ENCODE measurements around the gene ACTC1.

ACTC1 gene

DNA sequence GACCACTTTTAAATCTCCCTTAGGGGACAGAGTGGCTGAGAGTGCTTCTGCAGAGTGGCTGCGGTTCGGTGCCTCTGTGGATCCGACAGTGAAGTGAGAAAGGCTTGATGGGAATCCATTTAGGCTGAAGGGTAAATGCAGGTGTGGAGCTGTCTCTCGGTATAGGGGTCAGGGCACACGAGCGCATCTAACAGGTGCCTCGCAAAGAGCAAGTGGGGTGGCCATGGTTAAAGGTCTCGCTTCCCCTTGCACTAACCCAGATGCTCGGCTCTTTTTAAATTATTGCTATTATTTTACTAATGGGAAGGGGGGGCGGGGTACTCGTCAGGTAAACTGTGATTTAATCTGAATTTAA is 40.0 kb downstream of the ACTC1 start:
- DNase-seq, result no peak

DNA sequence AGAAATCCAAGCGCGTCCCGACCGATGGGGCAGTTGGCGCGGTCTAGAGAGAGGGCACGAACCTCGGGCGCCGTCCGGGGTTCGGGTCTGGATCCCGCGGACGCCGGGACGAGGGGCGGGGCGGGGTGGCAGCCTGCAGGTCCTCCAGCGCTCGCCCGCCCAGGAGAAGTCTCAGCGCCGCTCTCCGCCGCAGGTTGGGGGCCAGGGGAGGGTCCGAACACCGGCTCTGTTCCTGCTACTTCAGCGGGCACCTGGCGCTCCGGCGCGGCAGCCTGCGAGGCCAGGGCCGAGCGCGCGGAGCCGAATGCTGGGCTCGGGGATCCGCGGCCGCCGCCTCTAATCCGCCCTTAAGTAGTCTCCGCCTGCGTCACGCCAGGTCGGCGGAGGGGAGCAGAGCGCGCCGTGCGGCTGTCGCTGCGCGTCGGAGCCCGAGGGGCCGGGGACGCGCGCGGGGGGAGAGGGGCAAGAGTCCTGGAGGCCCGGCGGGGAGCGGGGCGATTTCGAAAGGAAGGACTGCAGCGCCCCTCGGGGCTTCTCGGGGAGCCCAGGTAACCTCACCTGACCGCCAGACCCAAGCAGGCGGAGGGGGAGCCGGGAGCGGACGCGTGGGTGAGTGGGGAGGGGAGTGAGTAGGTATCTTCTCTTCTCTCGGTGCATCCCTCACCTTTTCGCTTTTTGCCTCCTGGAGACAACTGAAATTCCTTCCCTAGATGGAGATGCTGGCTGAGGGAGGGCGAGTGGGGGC is 40.5 kb downstream of the ACTC1 start, which contains the start of gene GJD2:
GJD2 (minus strand) TSS at position 325 of the 745 bp plus-strand sequence. CDS start 510 bp downstream, outside the sequence.
- no peak for DNase-seq

DNA sequence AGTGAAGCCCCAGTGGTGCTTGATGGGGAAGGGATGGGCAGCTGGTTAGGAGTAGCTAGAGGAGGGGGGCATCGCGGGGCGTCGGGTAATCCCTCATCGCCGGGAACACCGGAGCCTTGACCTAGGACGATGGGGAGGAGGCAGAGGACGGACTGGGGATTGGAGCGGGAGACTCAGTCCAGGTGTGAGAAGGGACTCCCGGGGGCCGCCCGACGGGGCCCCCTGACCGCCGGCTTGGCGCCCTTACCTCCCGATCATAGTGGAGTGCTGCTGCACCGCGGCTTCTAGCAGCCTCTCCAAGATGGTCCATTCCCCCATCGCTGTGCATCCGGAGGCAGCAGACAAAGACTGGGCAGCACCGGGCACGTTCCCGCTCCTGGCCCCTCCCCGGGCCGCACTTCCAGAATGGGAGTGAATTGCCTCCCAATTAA is 41.2 kb downstream of the ACTC1 start:
- DNase-seq, result no peak

DNA sequence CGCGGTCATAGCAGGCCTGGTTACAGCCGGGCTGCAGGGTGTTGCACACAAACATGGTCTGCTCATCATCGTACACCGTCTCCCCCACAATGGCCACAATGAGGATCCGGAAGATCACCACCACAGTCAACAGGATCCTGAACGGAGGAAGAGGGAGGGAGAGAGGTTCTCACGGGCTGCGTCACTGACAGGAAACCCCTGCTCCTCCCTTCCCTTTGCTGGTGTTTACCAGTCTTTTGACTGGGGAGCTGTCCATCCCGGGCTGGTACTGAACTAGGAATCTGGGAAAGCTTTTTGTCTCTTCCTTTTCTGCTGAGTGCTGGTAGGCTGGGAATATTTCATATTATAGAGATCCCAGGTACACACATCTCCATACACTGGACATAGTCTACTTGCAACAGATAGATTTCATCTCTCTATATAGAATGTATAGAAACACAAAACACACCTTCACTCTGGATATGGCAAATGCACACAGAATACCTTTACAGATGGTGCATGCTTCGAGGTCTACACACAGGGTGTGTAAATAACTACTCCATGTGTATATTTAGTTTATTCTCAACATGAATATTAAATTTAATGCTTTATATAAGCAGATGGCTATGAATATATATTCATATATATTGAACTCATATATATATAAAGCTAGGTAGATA is 42.0 kb downstream of the ACTC1 start:
- no peak for DNase-seq

DNA sequence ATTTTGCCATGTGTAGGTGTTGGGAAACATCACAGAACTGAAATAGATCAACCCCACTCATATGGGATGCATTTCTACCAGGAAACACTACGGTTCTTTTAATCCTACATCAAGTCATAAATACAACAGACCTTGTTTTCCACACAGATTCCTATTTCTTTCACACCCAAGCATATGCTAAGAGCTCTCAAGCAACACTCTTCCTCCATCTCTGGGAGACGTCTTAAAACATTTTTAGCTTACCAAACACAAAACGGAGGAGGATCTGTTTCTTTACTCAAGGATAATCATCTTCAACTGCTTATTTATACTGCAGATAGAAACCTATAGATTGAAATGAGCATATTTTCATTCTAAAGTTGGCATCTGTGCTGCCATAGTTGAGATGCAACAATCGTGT is 45.7 kb downstream of the ACTC1 start:
- DNase-seq, result no peak

Data from stimulated activated CD4-positive, alpha-beta T cell treated with anti-CD3 and anti-CD28 coated beads, Interleukin-12 subunit alpha, Interleukin-12 subunit beta, amount 100 ng/mL, for 4 hours (primary cell).